CD14-positive monocyte (primary cell): ENCODE measurements around the gene RGS3. TPM values are rescaled to one million over a fixed set of nuclear protein-coding genes. Genes with fewer than 3 reads are reported as not detected.
A peak's percentile ranks its signal among the peaks of the same experiment; 100 is the strongest.

Source experiments
- DNase-seq, 3 donors: peaks; one replicate each; pipeline ENCODE4 v3.0.0-alpha.2; 2011 to 2022
- H2AFZ ChIP-seq: 2 replicates; pipeline ENCODE4 v1.6.0; 2012; ENCODE audit warnings: mild to moderate bottlenecking, low read depth, low read length, inconsistent platforms; ENCODE audit not compliant: insufficient read depth, poor library complexity, severe bottlenecking
- H3K27ac ChIP-seq, 2 donors: 1 replicate in 1 of 2; 2 replicates in 1 of 2; pipeline ENCODE4 v1.5.1; 2012 to 2013; ENCODE audit warnings: low read length in 2 of 2, control low read depth in 1 of 2, inconsistent platforms in 1 of 2, low read depth in 1 of 2, mild to moderate bottlenecking in 1 of 2
- H3K27me3 ChIP-seq, 2 donors: one replicate each; pipeline versions ENCODE4 v1.6.0 to v1.6.1; 2011 to 2013; ENCODE audit warnings: low read length in 2 of 2; ENCODE audit not compliant: control insufficient read depth in 2 of 2, insufficient read depth in 2 of 2
- H3K36me3 ChIP-seq, 2 donors: replicated peaks in 1 of 2; 1 replicate in 1 of 2; 2 replicates in 1 of 2; pipeline versions ENCODE4 v1.5.1 to v1.6.1; 2012 to 2013; ENCODE audit warnings: low read length in 2 of 2, control low read depth in 1 of 2, inconsistent platforms in 1 of 2, mild to moderate bottlenecking in 1 of 2; ENCODE audit not compliant: insufficient read depth in 2 of 2, control insufficient read depth in 1 of 2
- H3K4me1 ChIP-seq, 2 donors: 1 replicate in 1 of 2; 2 replicates in 1 of 2; pipeline versions ENCODE4 v1.5.1 to v1.6.1; 2012 to 2013; ENCODE audit warnings: low read length in 2 of 2, control low read depth in 1 of 2, inconsistent platforms in 1 of 2, mild to moderate bottlenecking in 1 of 2, moderate library complexity in 1 of 2; ENCODE audit not compliant: insufficient read depth in 2 of 2, control insufficient read depth in 1 of 2
- H3K4me2 ChIP-seq: replicated peaks from 2 replicates; pipeline ENCODE3; 2012; ENCODE audit warnings: low read length, moderate library complexity, mild to moderate bottlenecking; ENCODE audit not compliant: poor library complexity, severe bottlenecking; ENCODE audit errors: extremely low read depth
- H3K4me3 ChIP-seq, 3 experiments: fragments of 200-600 bp in 1 of 3; sonication (generic) in 1 of 3; replicated peaks in 1 of 3; 1 replicate in 2 of 3; 2 replicates in 1 of 3; pipeline ENCODE4 v1.5.1; 2011 to 2013; ENCODE audit warnings: low read length in 3 of 3, mild to moderate bottlenecking in 3 of 3, control low read depth in 2 of 3, low read depth in 2 of 3, inconsistent platforms in 1 of 3, moderate library complexity in 1 of 3
- H3K79me2 ChIP-seq: 2 replicates; pipeline ENCODE4 v1.6.0; 2012; ENCODE audit warnings: mild to moderate bottlenecking, control low read depth, inconsistent platforms, low read length, moderate library complexity; ENCODE audit not compliant: insufficient read depth
- H3K9ac ChIP-seq: 2 replicates; pipeline ENCODE4 v1.6.0; 2017; ENCODE audit warnings: low read length, mild to moderate bottlenecking; ENCODE audit not compliant: insufficient read depth, poor library complexity, severe bottlenecking
- H3K9me3 ChIP-seq, 2 donors: replicated peaks in 1 of 2; 1 replicate in 1 of 2; 2 replicates in 1 of 2; pipeline versions ENCODE4 v1.5.1 to v1.6.1; 2012 to 2013; ENCODE audit warnings: low read length in 2 of 2, control low read depth in 1 of 2; ENCODE audit not compliant: control insufficient read depth in 1 of 2, insufficient read depth in 1 of 2
- H4K20me1 ChIP-seq: 2 replicates; pipeline ENCODE4 v1.6.0; 2012; ENCODE audit warnings: mild to moderate bottlenecking, low read length, control low read depth, moderate library complexity; ENCODE audit not compliant: insufficient read depth
- H3K27ac Mint-ChIP-seq, 7 donors: one replicate each; pipeline ENCODE4 v1.8.0; 2020; ENCODE audit warnings: mild to moderate bottlenecking in 7 of 7, mixed read lengths in 7 of 7, moderate library complexity in 6 of 7, inconsistent platforms in 2 of 7
- H3K27me3 Mint-ChIP-seq, 3 donors: one replicate each; pipeline ENCODE4 v1.8.0; 2021 to 2022; ENCODE audit warnings: low read depth in 3 of 3, mild to moderate bottlenecking in 3 of 3, mixed read lengths in 3 of 3, moderate library complexity in 3 of 3, inconsistent platforms in 1 of 3
- H3K36me3 Mint-ChIP-seq, 2 donors: one replicate each; pipeline ENCODE4 v1.8.0; 2020; ENCODE audit warnings: mixed read lengths in 2 of 2, inconsistent platforms in 1 of 2, mild to moderate bottlenecking in 1 of 2
- H3K4me1 Mint-ChIP-seq: one replicate; pipeline ENCODE4 v1.8.0; 2020; ENCODE audit warnings: mild to moderate bottlenecking, mixed read lengths
- H3K4me3 Mint-ChIP-seq, 2 donors: one replicate each; pipeline ENCODE4 v1.8.0; 2020; ENCODE audit warnings: mild to moderate bottlenecking in 2 of 2, mixed read lengths in 2 of 2, moderate library complexity in 1 of 2
- H3K9me3 Mint-ChIP-seq, 7 donors: one replicate each; pipeline ENCODE4 v1.8.0; 2020 to 2022; ENCODE audit warnings: mixed read lengths in 7 of 7, mild to moderate bottlenecking in 6 of 7, moderate library complexity in 6 of 7, inconsistent platforms in 2 of 7
- CTCF ChIP-seq: fragments of 200-600 bp; IDR thresholded peaks from one replicate; pipeline ENCODE4 v1.8.0; 2022; ENCODE audit warnings: antibody characterized with exemption, mild to moderate bottlenecking
- WGBS: methylation state at CpG from one replicate; pipeline ENCODE4 v1.1.5; 2013; ENCODE audit warnings: missing lambda C conversion rate; ENCODE audit not compliant: insufficient coverage; 5-methylcytosine and 5-hydroxymethylcytosine counted together
- intact Hi-C, 2 donors: fragments of 100-400 bp; cut with micrococcal nuclease; formaldehyde crosslinking; loops; one replicate each; pipeline versions ENCODE4 v1.15.0 to v1.15.1; 2023
- polyA plus RNA-seq, 3 donors: library from polyadenylated mRNA; depleted of rRNA in 1 of 3; unstranded in 2 of 3; stranded (reverse) in 1 of 3; fragments of 300-500 nt in 2 of 3; fragments of >200 nt in 1 of 3; fragmentation: Illumina TruSeq in 2 of 3; gene quantifications; 1 replicate in 2 of 3; 2 replicates in 1 of 3; pipeline ENCODE4 v1.2.3, GENCODE V29; 2012 to 2021

Gene RGS3
- polyA plus RNA-seq, 3 donors, result 9.1 to 16.2 (median 15.8) TPM

GRCh38 chr9:113616116-113616515 lies 152.6 kb downstream of the RGS3 start:
- 47% methylated on average over 12 of the region's 14 CpGs for WGBS
- H3K9me3 ChIP-seq, result no peaks in the 10 kb centered on the region
- no peaks in the 10 kb centered on the region for H3K36me3 ChIP-seq
- H3K9ac ChIP-seq, result no peak overlapping the region
- no peak overlapping the region for H3K27ac Mint-ChIP-seq
- no peaks in the 10 kb centered on the region for H3K79me2 ChIP-seq
- H3K4me3 Mint-ChIP-seq, result no peak overlapping the region
- no peaks in the 10 kb centered on the region for H4K20me1 ChIP-seq
- peaks cover 0 to 5% of the 10 kb centered on the region in 2 donors for H3K27me3 ChIP-seq
- H3K27ac ChIP-seq, result no peak overlapping the region
- H3K4me2 ChIP-seq, result no peak overlapping the region
- H3K27me3 Mint-ChIP-seq, result peaks cover 5 to 12% (median 7%) of the 10 kb centered on the region in 3 donors
- H2AFZ ChIP-seq, result peak overlapping the region; percentile 25
- peaks cover 20% of the 10 kb centered on the region for H3K4me1 Mint-ChIP-seq
- intact Hi-C loops, result no loop called here
- TF ChIP-seq CTCF, result no peak
- no peak overlapping the region for H3K4me3 ChIP-seq
- H3K36me3 Mint-ChIP-seq, result no peaks in the 10 kb centered on the region
- no peaks in the 10 kb centered on the region for H3K4me1 ChIP-seq
- no peaks in the 10 kb centered on the region for H3K9me3 Mint-ChIP-seq
- DNase-seq, result no peak

- no peaks in the 10 kb centered on the region for H4K20me1 ChIP-seq
- H2AFZ ChIP-seq, result peak overlapping the region; percentile 25
- intact Hi-C loops, result no loop called here
- no peak overlapping the region for H3K27ac Mint-ChIP-seq
- no peak for DNase-seq
- no peak overlapping the region for H3K4me3 Mint-ChIP-seq
- TF ChIP-seq CTCF, result no peak
- WGBS, result 85% methylated on average over 11 of the region's 16 CpGs
- H3K4me1 Mint-ChIP-seq, result peaks cover 20% of the 10 kb centered on the region
- no peaks in the 10 kb centered on the region for H3K4me1 ChIP-seq
- no peak overlapping the region for H3K27ac ChIP-seq
- H3K79me2 ChIP-seq, result no peaks in the 10 kb centered on the region
- H3K4me3 ChIP-seq, result no peak overlapping the region
- no peaks in the 10 kb centered on the region for H3K36me3 ChIP-seq
- no peaks in the 10 kb centered on the region for H3K36me3 Mint-ChIP-seq
- peaks cover 5 to 12% (median 8%) of the 10 kb centered on the region in 3 donors for H3K27me3 Mint-ChIP-seq
- peaks cover 0 to 5% of the 10 kb centered on the region in 2 donors for H3K27me3 ChIP-seq
- H3K9me3 ChIP-seq, result no peaks in the 10 kb centered on the region
- no peak overlapping the region for H3K4me2 ChIP-seq
- no peak overlapping the region for H3K9ac ChIP-seq
- H3K9me3 Mint-ChIP-seq, result no peaks in the 10 kb centered on the region
Measured at GRCh38 chr9:113616621-113617496, 153.3 kb downstream of the RGS3 start.
